K562 (cell line): ENCODE measurements around the gene NPB. TPM values are rescaled to one million over a fixed set of nuclear protein-coding genes. Genes with fewer than 3 reads are reported as not detected.

ENCODE experiments used
- AFF4 ChIP-seq: sonication (generic); formaldehyde crosslinking; IDR thresholded peaks from 2 replicates; pipeline ENCODE4 v1.8.0; 2023; ENCODE audit warnings: mild to moderate bottlenecking, missing genetic modification reagents
- EP400 ChIP-seq: fragments of 450-650 bp; IDR thresholded peaks from 2 replicates; pipeline ENCODE4 v1.6.1; 2017; ENCODE audit warnings: antibody characterized with exemption, mild to moderate bottlenecking, moderate library complexity
- FOXP4 ChIP-seq: sonication (generic); formaldehyde crosslinking; IDR thresholded peaks from 2 replicates; pipeline ENCODE4 v1.8.0; 2022; ENCODE audit warnings: mild to moderate bottlenecking, missing genetic modification reagents, borderline replicate concordance
- HNRNPUL1 ChIP-seq: fragments of 200-400 bp; formaldehyde crosslinking; IDR thresholded peaks from 2 replicates; pipeline ENCODE4 v1.6.1; 2017; ENCODE audit warnings: low read length
- POLR2AphosphoS5 ChIP-seq: IDR thresholded peaks from 2 replicates; pipeline ENCODE4 v1.6.1; 2011; ENCODE audit warnings: mild to moderate bottlenecking, low read depth, low read length, moderate library complexity; ENCODE audit not compliant: control insufficient read depth, insufficient read depth
- SMAD1 ChIP-seq: fragments of 150-350 bp; IDR thresholded peaks from 2 replicates; pipeline ENCODE4 v1.6.1; 2014; ENCODE audit warnings: low read length, low read depth; ENCODE audit not compliant: partially characterized antibody
- SMAD4 ChIP-seq: fragments of 250-450 bp; sonication (Bioruptor Pico); conservative IDR thresholded peaks from 2 replicates; pipeline ENCODE4 v1.8.0; 2021; ENCODE audit warnings: inconsistent platforms, mild to moderate bottlenecking, moderate library complexity
- WHSC1 ChIP-seq: IDR thresholded peaks from one replicate; pipeline ENCODE4 v1.6.1; 2012; ENCODE audit warnings: low read length, control low read depth, inconsistent platforms
- ZFP36 ChIP-seq: fragments of 150-350 bp; IDR thresholded peaks from 2 replicates; pipeline ENCODE4 v1.6.1; 2018; ENCODE audit warnings: low read length, low read depth; ENCODE audit not compliant: partially characterized antibody
- ZHX1 ChIP-seq: fragments of 150-350 bp; conservative IDR thresholded peaks from 2 replicates; pipeline ENCODE4 v1.6.1; 2014; ENCODE audit warnings: low read length
- ZNF668 ChIP-seq: fragments of 250-450 bp; sonication (Bioruptor Pico); IDR thresholded peaks from 2 replicates; pipeline ENCODE4 v1.8.0; 2022; ENCODE audit warnings: mild to moderate bottlenecking, inconsistent platforms
- ZNF780A ChIP-seq: fragments of 250-450 bp; sonication (Bioruptor Pico); IDR thresholded peaks from 2 replicates; pipeline ENCODE4 v1.5.0; 2021; ENCODE audit warnings: mild to moderate bottlenecking
- polyA plus RNA-seq, 8 experiments: library from polyadenylated mRNA; depleted of rRNA in 4 of 8; stranded (reverse) in 5 of 8; unstranded in 3 of 8; fragments of >200 nt; fragmentation: Nextera tagmentation in 2 of 8; fragmentation: Illumina TruSeq in 1 of 8; extraction: Ambion mirVana in 2 of 8; extraction: Trizol in 1 of 8; gene quantifications; 2 replicates each; pipeline versions ENCODE4 v1.2.1 to v1.2.3, GENCODE V29; 2011 to 2014; ENCODE audit warnings: inconsistent platforms in 1 of 8, missing spikeins in 1 of 8
- total RNA-seq, 7 experiments: library from RNA; depleted of rRNA in 6 of 7; stranded (reverse); fragments of >200 nt in 6 of 7; fragmentation: Illumina TruSeq in 2 of 7; extraction: Trizol in 2 of 7; gene quantifications; 2 replicates each; pipeline versions ENCODE4 v1.2.1 to v1.2.3, GENCODE V29; 2011 to 2021; ENCODE audit warnings: low replicate concordance in 1 of 7
- TF ChIP-seq, protein P1 (sequence below): sonication (generic); formaldehyde crosslinking; IDR thresholded peaks from 2 replicates; pipeline ENCODE4 v1.4.0; 2020; ENCODE audit warnings: mild to moderate bottlenecking, missing genetic modification reagents
- TF ChIP-seq, protein P2 (sequence below): sonication (generic); formaldehyde crosslinking; IDR thresholded peaks from 2 replicates; pipeline ENCODE4 v1.8.1; 2023; ENCODE audit warnings: mild to moderate bottlenecking, missing genetic modification reagents, moderate library complexity

NPB gene
- total and polyA plus RNA-seq, 9 of the 15 experiments (the other 6 are each of a cell fraction or from before 2014, with no cell fraction given), result 0.03 to 0.61 (median 0.14) TPM; not detected in 2

DNA sequence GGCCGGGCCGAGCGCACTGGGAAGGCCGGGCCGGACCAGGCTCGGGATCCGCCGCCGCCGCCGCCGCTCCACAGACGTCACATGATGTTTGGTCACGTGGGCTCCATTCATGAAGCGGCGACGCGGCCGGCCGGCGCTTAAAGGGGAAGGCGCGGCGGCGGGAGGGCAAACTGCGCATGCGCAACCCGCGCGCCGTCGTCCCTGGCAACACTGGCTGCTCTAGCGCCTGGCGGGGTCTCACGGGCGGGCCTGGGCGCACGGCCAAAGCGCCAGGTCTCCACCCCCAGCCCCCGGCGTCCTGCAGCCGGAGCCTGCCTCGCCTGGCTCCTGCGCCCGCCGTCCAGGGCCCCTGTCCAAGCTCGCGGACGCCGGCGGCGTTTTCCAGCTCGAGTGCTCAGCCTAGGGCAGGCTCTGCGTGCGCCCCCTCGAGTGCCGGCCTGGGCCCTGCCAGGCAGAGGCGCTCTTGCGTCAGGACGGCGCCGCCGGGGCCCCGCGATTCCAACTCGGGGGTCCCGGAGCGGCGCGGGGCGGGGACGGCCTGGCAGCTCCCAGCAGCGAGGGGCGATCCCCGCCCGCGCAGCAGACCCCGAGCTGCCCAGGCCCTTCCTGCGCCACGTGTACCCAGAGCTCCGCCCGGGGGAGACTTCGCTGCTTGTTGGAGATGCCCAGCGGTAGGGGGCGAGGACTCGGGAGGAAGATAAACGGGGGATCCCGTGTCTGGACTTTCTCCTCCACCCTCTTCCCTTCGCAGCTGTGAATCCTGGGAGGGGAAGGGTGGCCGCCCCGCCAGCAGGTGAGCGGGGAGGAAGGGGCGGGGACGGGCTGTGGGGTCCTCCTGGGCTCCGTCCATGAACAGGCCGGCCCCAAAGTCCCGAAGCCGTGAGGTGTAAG is 25.9 kb downstream of the NPB start, which contains the start of gene MAFG (continued):
- TF ChIP-seq ZHX1 (no peak), SMAD4 (CRISPR knock-in tag) (peak; percentile 85), ZNF780A (no peak), POLR2AphosphoS5 (peak; percentile 32; the same call in 1 of the 2 replicates), FOXP4 (CRISPR knock-in tag) (peak; percentile 94), WHSC1 (no peak), ZFP36 (no peak), AFF4 (CRISPR knock-in tag) (peak; percentile 45), ZNF668 (CRISPR knock-in tag) (no peak), SMAD1 (no peak), EP400 (peak; percentile 39; the same call in 1 of the 2 replicates), HNRNPUL1 (no peak)
- TF ChIP-seq, protein P1, sequence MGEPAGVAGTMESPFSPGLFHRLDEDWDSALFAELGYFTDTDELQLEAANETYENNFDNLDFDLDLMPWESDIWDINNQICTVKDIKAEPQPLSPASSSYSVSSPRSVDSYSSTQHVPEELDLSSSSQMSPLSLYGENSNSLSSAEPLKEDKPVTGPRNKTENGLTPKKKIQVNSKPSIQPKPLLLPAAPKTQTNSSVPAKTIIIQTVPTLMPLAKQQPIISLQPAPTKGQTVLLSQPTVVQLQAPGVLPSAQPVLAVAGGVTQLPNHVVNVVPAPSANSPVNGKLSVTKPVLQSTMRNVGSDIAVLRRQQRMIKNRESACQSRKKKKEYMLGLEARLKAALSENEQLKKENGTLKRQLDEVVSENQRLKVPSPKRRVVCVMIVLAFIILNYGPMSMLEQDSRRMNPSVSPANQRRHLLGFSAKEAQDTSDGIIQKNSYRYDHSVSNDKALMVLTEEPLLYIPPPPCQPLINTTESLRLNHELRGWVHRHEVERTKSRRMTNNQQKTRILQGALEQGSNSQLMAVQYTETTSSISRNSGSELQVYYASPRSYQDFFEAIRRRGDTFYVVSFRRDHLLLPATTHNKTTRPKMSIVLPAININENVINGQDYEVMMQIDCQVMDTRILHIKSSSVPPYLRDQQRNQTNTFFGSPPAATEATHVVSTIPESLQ, result 0 out of 2 replicates have a peak, but pooled peaks have one; percentile 16
- TF ChIP-seq, protein P2, sequence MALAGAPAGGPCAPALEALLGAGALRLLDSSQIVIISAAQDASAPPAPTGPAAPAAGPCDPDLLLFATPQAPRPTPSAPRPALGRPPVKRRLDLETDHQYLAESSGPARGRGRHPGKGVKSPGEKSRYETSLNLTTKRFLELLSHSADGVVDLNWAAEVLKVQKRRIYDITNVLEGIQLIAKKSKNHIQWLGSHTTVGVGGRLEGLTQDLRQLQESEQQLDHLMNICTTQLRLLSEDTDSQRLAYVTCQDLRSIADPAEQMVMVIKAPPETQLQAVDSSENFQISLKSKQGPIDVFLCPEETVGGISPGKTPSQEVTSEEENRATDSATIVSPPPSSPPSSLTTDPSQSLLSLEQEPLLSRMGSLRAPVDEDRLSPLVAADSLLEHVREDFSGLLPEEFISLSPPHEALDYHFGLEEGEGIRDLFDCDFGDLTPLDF (CRISPR knock-in tag), result no peak
